ENCODE data around the gene RAP2A.

RAP2A gene

GRCh38 chr13:97456047-97456446 lies 22.1 kb downstream of the RAP2A start:
- no peak for DNase-seq

- no peak for DNase-seq
Measured at GRCh38 chr13:97459215-97459777, 25.3 kb downstream of the RAP2A start.

GRCh38 chr13:97460004-97460775 lies 26.2 kb downstream of the RAP2A start:
- DNase-seq, result no peak

- no peak for DNase-seq
Measured at GRCh38 chr13:97460853-97461252, 26.9 kb downstream of the RAP2A start.

DNA sequence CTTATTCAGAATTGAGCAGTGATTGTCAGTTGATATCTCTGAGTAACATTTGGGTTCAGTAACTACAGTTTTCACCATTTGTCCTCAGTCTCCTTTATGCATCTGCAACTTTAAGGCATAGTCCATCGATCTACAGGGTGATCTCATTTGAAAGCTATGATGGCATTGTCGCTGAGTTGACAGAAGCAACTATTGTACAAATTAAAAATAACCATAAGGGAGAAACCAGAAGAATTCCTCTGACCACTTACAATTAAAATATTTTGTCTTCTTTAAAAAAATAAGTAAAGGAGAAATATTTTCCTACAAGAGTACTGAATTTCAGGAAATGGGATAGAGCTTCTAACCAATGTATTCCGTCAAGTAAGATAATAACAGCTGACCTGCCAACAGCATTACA lies 30.6 kb downstream of the RAP2A start:
- no peak for DNase-seq

GRCh38 chr13:97466722-97467121 lies 32.8 kb downstream of the RAP2A start:
- no peak for DNase-seq

- no peak for DNase-seq
Measured at GRCh38 chr13:97468331-97468730, 34.4 kb downstream of the RAP2A start.

GRCh38 chr13:97471711-97472110 lies 37.7 kb downstream of the RAP2A start:
- DNase-seq, result no peak

DNA sequence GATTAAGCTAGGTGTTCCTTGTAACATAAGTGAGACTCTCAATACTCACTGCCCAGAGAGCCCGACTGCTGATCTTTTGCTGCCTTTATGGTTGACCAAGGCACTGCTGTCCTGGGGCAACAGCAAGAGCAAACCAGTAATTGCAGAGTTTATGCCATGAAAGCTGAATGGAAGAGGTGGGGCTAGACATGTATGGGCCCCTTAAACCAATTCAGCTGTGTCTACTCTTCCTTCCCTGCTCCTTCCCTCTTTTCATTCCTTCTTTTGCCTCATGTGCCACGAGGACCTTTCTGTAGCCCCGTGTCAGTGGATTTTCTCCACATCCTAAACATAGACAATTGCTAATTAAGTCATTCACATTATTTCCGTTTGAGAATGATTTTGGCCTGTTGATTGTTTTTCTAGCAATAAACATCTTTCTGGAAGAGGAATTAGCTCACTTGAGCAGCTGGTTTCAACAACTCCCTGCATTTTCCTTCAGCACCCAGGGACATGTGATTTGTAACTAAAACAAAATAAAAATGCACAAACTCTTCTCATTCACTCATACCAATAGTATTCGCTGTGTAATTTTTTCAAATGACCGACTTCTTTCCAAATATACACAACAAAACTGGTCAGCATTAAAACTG lies 40.5 kb downstream of the RAP2A start:
- DNase-seq, result no peak

- DNase-seq, result no peak
Measured at GRCh38 chr13:97475011-97475410, 41.0 kb downstream of the RAP2A start.

GRCh38 chr13:97477844-97478243 lies 43.9 kb downstream of the RAP2A start:
- DNase-seq, result no peak

DNA sequence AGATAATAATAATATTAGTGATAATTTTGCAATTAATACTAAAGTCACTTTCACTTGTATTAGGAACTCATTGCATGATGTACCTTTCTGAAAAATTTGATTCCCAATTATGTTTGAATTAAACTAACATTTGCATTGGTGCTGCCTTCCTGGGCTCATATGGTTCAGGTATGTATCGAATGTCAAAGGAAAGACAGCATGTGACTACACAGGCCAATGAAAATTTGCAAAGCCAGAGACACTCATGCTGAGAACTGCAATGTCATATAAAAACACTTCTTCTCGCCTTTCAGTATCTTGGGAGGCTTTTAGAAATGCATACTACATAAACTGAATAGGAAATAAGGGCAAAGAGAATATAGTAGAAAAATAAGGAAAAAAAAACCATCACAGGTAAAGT lies 44.3 kb downstream of the RAP2A start:
- DNase-seq, result no peak

DNA sequence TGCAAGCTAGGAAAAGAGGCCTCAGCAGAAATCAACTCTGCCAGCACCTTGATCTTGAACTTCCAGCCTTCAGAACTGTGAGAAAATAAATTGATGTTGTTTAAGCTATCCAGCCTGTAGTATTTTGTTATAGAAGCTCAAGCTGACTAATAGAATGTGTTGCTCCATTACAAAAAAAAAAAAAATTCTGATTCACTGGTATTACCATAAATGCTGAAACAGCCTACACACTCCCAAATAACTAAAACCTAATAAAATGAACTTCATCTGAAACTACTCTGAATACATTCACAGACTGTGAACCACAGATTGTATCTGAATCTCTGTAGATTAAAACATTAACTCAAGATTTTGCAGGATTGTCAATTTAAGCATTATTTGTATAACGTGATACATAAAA lies 49.5 kb downstream of the RAP2A start:
- no peak for DNase-seq

- DNase-seq, result no peak
Measured at GRCh38 chr13:97484301-97484700, 50.3 kb downstream of the RAP2A start.

GRCh38 chr13:97485320-97485719 lies 51.4 kb downstream of the RAP2A start:
- no peak for DNase-seq

- no peak for DNase-seq
Measured at GRCh38 chr13:97490702-97491307, 56.8 kb downstream of the RAP2A start.

DNA sequence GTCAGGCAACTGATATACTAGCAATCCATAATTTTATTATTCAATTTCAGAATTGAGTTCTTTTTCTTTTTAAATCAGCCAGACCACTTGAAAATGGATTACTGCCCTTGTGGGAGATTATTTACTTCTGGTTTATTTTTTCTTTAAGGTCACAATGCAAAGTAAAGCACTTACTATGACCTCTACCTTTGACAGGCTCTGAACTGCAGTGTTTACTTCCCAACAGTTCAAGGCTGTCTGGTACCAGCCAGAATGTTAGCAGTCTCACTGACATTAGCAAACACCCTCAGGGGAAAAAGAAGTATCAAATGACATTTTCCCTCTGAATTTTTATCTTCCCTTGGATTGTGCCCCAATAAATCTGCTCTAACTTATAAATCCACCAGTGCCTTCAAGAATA lies 57.5 kb downstream of the RAP2A start:
- DNase-seq, result no peak

DNA sequence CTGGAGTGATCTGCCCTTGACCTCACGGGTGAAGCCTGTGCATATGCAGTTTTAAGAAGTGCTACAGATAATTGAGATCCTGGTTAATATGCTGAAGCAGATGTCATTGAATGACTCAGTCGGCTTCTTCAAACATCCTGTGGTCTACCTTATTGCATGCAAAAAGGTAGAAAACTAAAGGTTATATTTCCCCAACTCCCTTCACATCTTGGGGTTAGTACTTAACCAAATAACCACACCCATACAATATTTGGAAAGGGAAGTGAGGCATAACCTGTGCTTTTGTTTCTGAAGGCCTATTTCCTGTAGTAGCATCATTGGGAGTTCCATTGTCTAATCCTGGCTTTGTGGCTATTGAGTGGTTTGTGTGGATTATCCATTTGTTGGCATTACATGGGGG lies 58.3 kb downstream of the RAP2A start:
- no peak for DNase-seq

GRCh38 chr13:97492684-97493371 lies 58.9 kb downstream of the RAP2A start:
- no peak for DNase-seq

DNA sequence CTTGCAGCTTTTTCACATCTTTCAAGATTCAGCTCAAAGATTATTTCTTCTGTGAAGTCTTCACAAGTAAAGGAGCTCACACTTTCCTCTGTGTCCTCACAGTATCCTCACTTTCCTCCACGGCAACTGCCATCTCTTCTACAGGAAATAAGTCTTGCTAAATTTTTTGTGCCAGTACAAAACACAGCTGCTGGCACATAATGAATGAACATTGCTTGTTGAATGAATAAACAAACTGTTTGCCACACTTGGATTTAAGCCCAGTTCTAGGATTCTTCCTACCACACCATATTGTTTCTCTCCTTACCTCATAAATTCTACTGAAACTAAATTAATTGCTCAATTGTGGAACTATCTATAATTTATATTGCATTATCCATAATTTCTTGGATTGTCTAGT lies 59.5 kb downstream of the RAP2A start:
- no peak for DNase-seq

DNA sequence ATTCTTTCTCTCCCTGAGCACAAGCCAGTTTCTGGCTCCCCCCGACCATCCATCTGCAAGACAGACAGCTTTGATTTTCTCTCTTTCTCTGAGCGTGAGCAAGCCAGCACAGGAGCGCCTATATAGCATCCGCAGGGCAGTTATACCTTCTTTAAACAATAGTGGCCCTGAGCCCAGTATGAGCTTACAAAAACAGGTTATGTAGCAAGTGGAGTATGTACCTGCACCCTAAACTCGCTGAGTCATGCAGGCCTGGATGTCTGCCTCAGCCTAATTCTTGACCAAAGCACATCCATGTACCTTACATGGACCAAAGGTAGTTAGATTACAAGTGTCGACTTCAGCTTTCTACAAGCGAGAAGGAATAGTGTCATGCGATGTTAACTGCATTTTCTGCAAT lies 61.7 kb downstream of the RAP2A start:
- DNase-seq, result no peak

GRCh38 chr13:97496511-97496910 lies 62.5 kb downstream of the RAP2A start:
- no peak for DNase-seq

DNA sequence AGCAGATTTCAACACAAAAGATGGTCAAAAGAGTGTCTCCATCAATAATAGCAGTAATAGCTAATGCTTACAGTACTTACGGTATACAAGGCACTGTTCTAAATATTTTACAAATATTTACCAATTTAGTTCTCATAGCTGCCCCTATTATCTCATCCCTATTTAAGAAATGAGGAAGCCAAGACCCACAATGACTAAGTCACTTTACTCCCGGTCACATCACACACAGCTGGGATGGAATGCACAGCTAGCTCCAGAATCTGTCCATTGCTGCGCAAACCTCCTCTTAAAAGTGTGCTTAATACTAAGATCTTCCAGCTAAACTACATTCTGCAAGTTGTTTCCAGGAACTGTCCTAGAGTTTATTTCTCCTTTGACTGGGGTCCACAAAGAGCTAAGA lies 63.4 kb downstream of the RAP2A start:
- no peak for DNase-seq

All from SW 1271 (cell line).